ENCODE results near the gene AMDHD2. TPM values are rescaled to one million over a fixed set of nuclear protein-coding genes. Genes with fewer than 3 reads are reported as not detected.
"Not testable (repeated sequence)": the region's sequence is repeated elsewhere in the genome, so short reads cannot be mapped to it uniquely, and the experiment has no call there.

Gene AMDHD2
- total and polyA plus RNA-seq, 4 donors, result 7.5 to 25.3 (median 15.7) TPM

GRCh38 chr16:2541409-2541808 is 21.2 kb downstream of the AMDHD2 start:
- 31% methylated on average over 6 of the region's 6 CpGs for WGBS
- H3K27me3 ChIP-seq (ENCODE audit: control insufficient read depth in 4 of 4, insufficient read depth in 4 of 4, low read length in 3 of 4); H3K9me3 ChIP-seq (ENCODE audit: control insufficient read depth in 4 of 4, low read length in 3 of 4); H3K4me3 ChIP-seq (ENCODE audit: low read depth in 1 of 3, low read length in 3 of 3); H3K9ac ChIP-seq (ENCODE audit: low read depth in 1 of 2, low read length in 2 of 2); DNase-seq (ENCODE audit: low spot score); H3K36me3 ChIP-seq (ENCODE audit: control insufficient read depth in 4 of 4, insufficient read depth in 3 of 4, low read depth in 1 of 4, low read length in 3 of 4): not testable (repeated sequence)
- H3K4me1 ChIP-seq (ENCODE audit: control insufficient read depth in 4 of 4, insufficient read depth in 4 of 4, low read length in 3 of 4), result peaks cover 10 to 41% (median 34%) of the 10 kb centered on the region in 4 donors
- peak; percentile 31 for TF ChIP-seq REST (IDR thresholded peaks at IDR 0.05)
- TF ChIP-seq RXRA (IDR thresholded peaks at IDR 0.05), result peak; percentile 32 to 64
- TF ChIP-seq HNF4A (conservative IDR thresholded peaks at IDR 0.05), result peak; percentile 72 to 77
- TF ChIP-seq MAX (IDR thresholded peaks at IDR 0.05), result peak; percentile 87
- TF ChIP-seq RAD21 (IDR thresholded peaks at IDR 0.05), result peak; percentile 13 to 30
- peak in 1 of 2 donors; percentile 64 for TF ChIP-seq GABPA (IDR thresholded peaks at IDR 0.05 in 1 of 2, conservative IDR thresholded peaks at IDR 0.05 in 1 of 2)
- TF ChIP-seq JUND (IDR thresholded peaks at IDR 0.05), result peak in 1 of 2 donors; percentile 30
- TF ChIP-seq SP1 (IDR thresholded peaks at IDR 0.05), result peak; percentile 50
- TF ChIP-seq HNF4G (IDR thresholded peaks at IDR 0.05), result peak; percentile 15
- peak in 1 of 2 donors; percentile 40 for TF ChIP-seq EGR1 (IDR thresholded peaks at IDR 0.05; ENCODE audit: low read depth in 2 of 2)
- peak overlapping the region in 1 of 2 donors; percentile 63 for H3K27ac ChIP-seq (ENCODE audit: low read depth in 1 of 2, low read length in 2 of 2)

GRCh38 chr16:2543771-2544170 is 23.6 kb downstream of the AMDHD2 start:
- peaks cover 10 to 39% (median 34%) of the 10 kb centered on the region in 4 donors for H3K4me1 ChIP-seq (ENCODE audit: control insufficient read depth in 4 of 4, insufficient read depth in 4 of 4, low read length in 3 of 4)
- H3K9me3 ChIP-seq (ENCODE audit: control insufficient read depth in 4 of 4, low read length in 3 of 4); DNase-seq (ENCODE audit: low spot score); H3K9ac ChIP-seq (ENCODE audit: low read depth in 1 of 2, low read length in 2 of 2); H3K27ac ChIP-seq (ENCODE audit: low read depth in 1 of 2, low read length in 2 of 2); H3K27me3 ChIP-seq (ENCODE audit: control insufficient read depth in 4 of 4, insufficient read depth in 4 of 4, low read length in 3 of 4); H3K36me3 ChIP-seq (ENCODE audit: control insufficient read depth in 4 of 4, insufficient read depth in 3 of 4, low read depth in 1 of 4, low read length in 3 of 4); H3K4me3 ChIP-seq (ENCODE audit: low read depth in 1 of 3, low read length in 3 of 3): not testable (repeated sequence)
- 91% methylated on average over 14 of the region's 14 CpGs for WGBS

DNA sequence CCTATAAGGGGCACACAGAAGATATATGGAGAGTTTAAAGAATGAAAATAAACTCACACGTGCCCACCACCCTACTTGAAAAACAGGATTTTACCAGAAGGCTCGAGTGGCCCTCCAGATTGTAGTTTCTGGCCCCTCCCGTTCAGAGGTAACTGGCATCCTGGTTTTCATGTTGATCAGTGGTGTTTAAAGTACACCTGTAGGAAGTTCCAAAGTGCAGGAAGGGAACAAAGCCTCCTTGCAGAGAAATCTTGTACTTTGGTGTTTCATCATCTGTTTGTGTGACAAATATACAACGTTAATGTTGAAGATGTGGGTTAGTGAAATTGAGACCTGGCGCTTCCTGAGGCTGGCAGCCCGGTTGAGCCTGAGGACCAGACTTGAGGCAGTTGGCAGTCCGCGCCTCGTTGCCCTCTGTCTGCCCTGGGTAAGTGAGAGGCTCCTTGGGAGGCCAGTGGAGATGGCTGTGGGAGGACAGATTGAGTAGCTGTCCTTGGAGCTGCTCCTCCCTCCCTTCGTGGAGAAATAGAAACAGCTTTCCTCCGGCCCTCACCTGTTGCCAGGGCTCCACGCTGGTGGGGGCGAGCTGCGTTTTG is 30.2 kb downstream of the AMDHD2 start:
- H3K9me3 ChIP-seq (ENCODE audit: control insufficient read depth in 4 of 4, low read length in 3 of 4); H3K36me3 ChIP-seq (ENCODE audit: control insufficient read depth in 4 of 4, insufficient read depth in 3 of 4, low read depth in 1 of 4, low read length in 3 of 4); H3K27me3 ChIP-seq (ENCODE audit: control insufficient read depth in 4 of 4, insufficient read depth in 4 of 4, low read length in 3 of 4); H3K27ac ChIP-seq (ENCODE audit: low read depth in 1 of 2, low read length in 2 of 2); DNase-seq (ENCODE audit: low spot score); H3K4me3 ChIP-seq (ENCODE audit: low read depth in 1 of 3, low read length in 3 of 3); H3K9ac ChIP-seq (ENCODE audit: low read depth in 1 of 2, low read length in 2 of 2): not testable (repeated sequence)
- peaks cover 2 to 12% (median 6%) of the 10 kb centered on the region in 4 donors for H3K4me1 ChIP-seq (ENCODE audit: control insufficient read depth in 4 of 4, insufficient read depth in 4 of 4, low read length in 3 of 4)
- no CpG with 5 or more reads among the region's 14 CpGs for WGBS

DNA sequence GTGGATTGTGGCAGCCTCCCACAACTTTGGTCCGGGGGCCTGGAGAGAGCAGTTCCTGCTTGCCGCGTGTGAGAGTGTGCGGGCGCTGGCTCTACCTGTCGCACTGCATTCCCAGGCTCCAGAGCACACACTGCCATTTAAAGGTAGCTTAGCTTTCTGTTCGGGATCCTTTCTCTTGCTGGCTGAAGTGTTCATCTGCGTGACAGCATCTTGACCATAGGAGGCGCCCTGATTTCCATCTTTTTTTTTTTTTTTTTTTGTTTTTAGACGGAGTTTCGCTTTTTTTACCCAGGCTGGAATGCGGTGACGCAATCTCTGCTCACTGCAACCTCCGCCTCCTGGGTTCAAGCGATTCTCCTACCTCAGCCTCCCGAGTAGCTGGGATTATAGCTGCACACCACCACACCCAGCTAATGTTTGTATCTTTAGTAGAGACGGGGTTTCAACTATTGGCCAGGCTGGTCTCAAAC is 31.3 kb downstream of the AMDHD2 start:
- not testable (repeated sequence) for H3K27ac ChIP-seq (ENCODE audit: low read depth in 1 of 2, low read length in 2 of 2); H3K36me3 ChIP-seq (ENCODE audit: control insufficient read depth in 4 of 4, insufficient read depth in 3 of 4, low read depth in 1 of 4, low read length in 3 of 4); H3K9ac ChIP-seq (ENCODE audit: low read depth in 1 of 2, low read length in 2 of 2); DNase-seq (ENCODE audit: low spot score); H3K4me1 ChIP-seq (ENCODE audit: control insufficient read depth in 4 of 4, insufficient read depth in 4 of 4, low read length in 3 of 4); H3K4me3 ChIP-seq (ENCODE audit: low read depth in 1 of 3, low read length in 3 of 3); H3K27me3 ChIP-seq (ENCODE audit: control insufficient read depth in 4 of 4, insufficient read depth in 4 of 4, low read length in 3 of 4); H3K9me3 ChIP-seq (ENCODE audit: control insufficient read depth in 4 of 4, low read length in 3 of 4)
- 65% methylated on average over 11 of the region's 17 CpGs for WGBS

- not testable (repeated sequence) for H3K27ac ChIP-seq (ENCODE audit: low read depth in 1 of 2, low read length in 2 of 2); DNase-seq (ENCODE audit: low spot score)
- WGBS, result no CpG with 5 or more reads among the region's 13 CpGs
Observed at GRCh38 chr16:2554709-2555425, 34.7 kb downstream of the AMDHD2 start.

More at GRCh38 chr16:2554709-2555425, 34.7 kb downstream of the AMDHD2 start:
- not testable (repeated sequence) for H3K27me3 ChIP-seq (ENCODE audit: control insufficient read depth in 4 of 4, insufficient read depth in 4 of 4, low read length in 3 of 4); H3K36me3 ChIP-seq (ENCODE audit: control insufficient read depth in 4 of 4, insufficient read depth in 3 of 4, low read depth in 1 of 4, low read length in 3 of 4); H3K4me3 ChIP-seq (ENCODE audit: low read depth in 1 of 3, low read length in 3 of 3); H3K9ac ChIP-seq (ENCODE audit: low read depth in 1 of 2, low read length in 2 of 2); H3K9me3 ChIP-seq (ENCODE audit: control insufficient read depth in 4 of 4, low read length in 3 of 4); H3K4me1 ChIP-seq (ENCODE audit: control insufficient read depth in 4 of 4, insufficient read depth in 4 of 4, low read length in 3 of 4)

Data from liver (tissue), 9 donors.